WERI-Rb-1 (cell line): ENCODE data around the gene CDK6.

Experiments
- DNase-seq: peaks from one replicate; pipeline ENCODE4 v3.0.0-alpha.2; 2020
- H3K27ac ChIP-seq: fragments of 250-450 bp; sonication (Bioruptor Pico); 2 replicates; pipeline ENCODE4 v1.5.1; 2020; ENCODE audit warnings: mild to moderate bottlenecking, moderate library complexity
- H3K27me3 ChIP-seq: fragments of 250-450 bp; sonication (Bioruptor Pico); 2 replicates; pipeline ENCODE4 v1.5.1; 2021; ENCODE audit warnings: mild to moderate bottlenecking, low read depth, moderate library complexity; ENCODE audit not compliant: insufficient read depth, severe bottlenecking
- H3K36me3 ChIP-seq: fragments of 250-450 bp; sonication (Bioruptor Pico); 2 replicates; pipeline ENCODE4 v1.5.1; 2020; ENCODE audit warnings: mild to moderate bottlenecking, moderate library complexity
- H3K4me3 ChIP-seq: 2 replicates; pipeline ENCODE4 v1.5.1; 2011; ENCODE audit warnings: low read depth, mild to moderate bottlenecking, control low read depth, low read length
- H3K9me3 ChIP-seq: fragments of 250-450 bp; sonication (Bioruptor Pico); 2 replicates; pipeline ENCODE4 v1.5.1; 2021; ENCODE audit warnings: mild to moderate bottlenecking, moderate library complexity; ENCODE audit not compliant: severe bottlenecking
- TF ChIP-seq, protein P1 (sequence below): IDR thresholded peaks from 2 replicates; pipeline ENCODE4 v1.5.1; 2011; ENCODE audit warnings: low read depth, mild to moderate bottlenecking, control low read depth, inconsistent platforms, low read length

Gene CDK6

DNA sequence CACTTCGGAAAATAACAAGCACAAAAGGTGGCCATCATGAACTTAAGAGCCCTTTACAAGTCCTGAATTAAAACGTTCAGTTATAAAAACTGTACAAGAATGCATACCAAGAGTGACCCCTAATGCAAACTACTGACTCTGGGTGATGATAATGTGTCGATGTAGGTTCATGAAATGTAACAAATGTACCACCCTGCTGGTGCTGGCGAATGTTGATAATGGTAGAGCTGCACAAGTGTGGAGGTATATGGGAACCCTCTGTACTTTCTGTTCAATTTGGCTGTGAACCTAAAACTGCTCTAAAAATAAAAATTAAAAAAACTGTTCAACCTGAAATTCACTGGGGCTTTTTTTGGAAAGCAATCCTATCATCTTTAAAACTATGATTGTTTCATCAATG lies 249.5 kb downstream of the CDK6 start:
- TF ChIP-seq, protein P1, sequence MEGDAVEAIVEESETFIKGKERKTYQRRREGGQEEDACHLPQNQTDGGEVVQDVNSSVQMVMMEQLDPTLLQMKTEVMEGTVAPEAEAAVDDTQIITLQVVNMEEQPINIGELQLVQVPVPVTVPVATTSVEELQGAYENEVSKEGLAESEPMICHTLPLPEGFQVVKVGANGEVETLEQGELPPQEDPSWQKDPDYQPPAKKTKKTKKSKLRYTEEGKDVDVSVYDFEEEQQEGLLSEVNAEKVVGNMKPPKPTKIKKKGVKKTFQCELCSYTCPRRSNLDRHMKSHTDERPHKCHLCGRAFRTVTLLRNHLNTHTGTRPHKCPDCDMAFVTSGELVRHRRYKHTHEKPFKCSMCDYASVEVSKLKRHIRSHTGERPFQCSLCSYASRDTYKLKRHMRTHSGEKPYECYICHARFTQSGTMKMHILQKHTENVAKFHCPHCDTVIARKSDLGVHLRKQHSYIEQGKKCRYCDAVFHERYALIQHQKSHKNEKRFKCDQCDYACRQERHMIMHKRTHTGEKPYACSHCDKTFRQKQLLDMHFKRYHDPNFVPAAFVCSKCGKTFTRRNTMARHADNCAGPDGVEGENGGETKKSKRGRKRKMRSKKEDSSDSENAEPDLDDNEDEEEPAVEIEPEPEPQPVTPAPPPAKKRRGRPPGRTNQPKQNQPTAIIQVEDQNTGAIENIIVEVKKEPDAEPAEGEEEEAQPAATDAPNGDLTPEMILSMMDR = no peak
- DNase-seq = no peak
- H3K27ac ChIP-seq = no peak overlapping the region
- peaks cover 13% of the 10 kb centered on the region for H3K36me3 ChIP-seq
- H3K4me3 ChIP-seq = no peak overlapping the region
- H3K27me3 ChIP-seq = no peaks in the 10 kb centered on the region
- H3K9me3 ChIP-seq = no peaks in the 10 kb centered on the region

- no peaks in the 10 kb centered on the region for H3K9me3 ChIP-seq
- no peaks in the 10 kb centered on the region for H3K27me3 ChIP-seq
- H3K27ac ChIP-seq = no peak overlapping the region
- H3K4me3 ChIP-seq = no peak overlapping the region
- DNase-seq = no peak
- TF ChIP-seq, protein P1 = no peak
- peaks cover 13% of the 10 kb centered on the region for H3K36me3 ChIP-seq
These were observed 250.0 kb downstream of the CDK6 start for GRCh38 chr7:92586403-92586802.

GRCh38 chr7:92584953-92585352 lies 251.4 kb downstream of the CDK6 start:
- no peaks in the 10 kb centered on the region for H3K27me3 ChIP-seq
- DNase-seq = no peak

GRCh38 chr7:92582948-92583347 lies 253.4 kb downstream of the CDK6 start:
- no peak overlapping the region for H3K27ac ChIP-seq
- H3K27me3 ChIP-seq = no peaks in the 10 kb centered on the region
- H3K4me3 ChIP-seq = no peak overlapping the region
- H3K9me3 ChIP-seq = no peaks in the 10 kb centered on the region
- TF ChIP-seq, protein P1 = no peak
- no peak for DNase-seq
- H3K36me3 ChIP-seq = peaks cover 43% of the 10 kb centered on the region

More at GRCh38 chr7:92584953-92585352, 251.4 kb downstream of the CDK6 start:
- Histone ChIP-seq H3K36me3 (peaks cover 25% of the 10 kb centered on the region), H3K4me3 (no peak overlapping the region), H3K27ac (no peak overlapping the region), H3K9me3 (no peaks in the 10 kb centered on the region)
- TF ChIP-seq, protein P1 = no peak

DNA sequence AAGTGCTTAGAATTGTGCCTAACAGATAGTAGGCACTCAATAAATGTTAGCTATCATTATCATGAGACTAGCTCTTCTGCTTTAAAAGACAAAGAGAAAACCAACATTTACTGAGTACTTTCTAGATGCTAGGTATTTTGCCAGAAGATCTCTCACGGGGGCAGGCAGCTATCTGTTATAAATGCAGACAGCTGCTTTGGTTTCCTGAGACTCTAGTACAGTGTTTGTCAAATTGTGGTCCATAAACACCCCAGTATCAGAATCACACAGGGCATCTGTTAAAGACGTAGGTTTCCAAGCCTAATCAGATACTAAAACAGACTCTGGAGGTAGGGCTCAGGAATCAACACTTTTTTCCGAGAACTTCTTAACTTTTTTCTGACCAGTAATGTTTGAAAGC lies 260.1 kb downstream of the CDK6 start:
- H3K9me3 ChIP-seq = no peaks in the 10 kb centered on the region
- no peak for DNase-seq
- TF ChIP-seq, protein P1 = no peak
- H3K4me3 ChIP-seq = no peak overlapping the region
- no peaks in the 10 kb centered on the region for H3K27me3 ChIP-seq
- peaks cover 78% of the 10 kb centered on the region for H3K36me3 ChIP-seq
- no peak overlapping the region for H3K27ac ChIP-seq

GRCh38 chr7:92569137-92569536 lies 267.2 kb downstream of the CDK6 start:
- Histone ChIP-seq H3K4me3 (no peak overlapping the region), H3K27me3 (no peaks in the 10 kb centered on the region), H3K27ac (no peak overlapping the region), H3K36me3 (peaks cover 67% of the 10 kb centered on the region), H3K9me3 (no peaks in the 10 kb centered on the region)
- no peak for DNase-seq
- TF ChIP-seq, protein P1 = no peak
